ENCODE data around the gene CEMIP. TPM values are rescaled to one million over a fixed set of nuclear protein-coding genes. Genes with fewer than 3 reads are reported as not detected.

CEMIP gene
- total RNA-seq, 4 donors from 2014 or later = 0.21 to 1.4 (median 1.2) TPM; not detected in 1

DNA sequence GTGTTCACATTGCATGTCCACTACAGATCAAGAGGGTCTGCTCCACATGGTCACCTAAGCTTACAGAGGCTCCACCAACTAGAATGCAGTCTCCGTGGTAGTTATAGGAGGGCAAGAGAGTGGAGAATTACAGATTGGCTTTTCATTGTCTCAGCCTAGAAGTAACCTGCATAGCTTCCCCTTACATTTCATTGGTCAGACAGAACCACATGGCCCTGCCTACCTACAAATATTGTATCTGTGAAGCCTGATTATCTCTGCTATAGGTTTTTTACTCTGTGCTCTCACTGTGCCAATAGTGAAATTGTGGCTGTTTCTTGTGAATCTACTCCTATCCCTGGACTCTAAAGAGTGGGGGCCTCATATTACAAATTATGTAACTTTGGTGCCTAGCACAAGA, 219.1 kb downstream of the CEMIP start:
- no peak for DNase-seq (ENCODE audit: low spot score in 2 of 2)
- peak overlapping the region in 3 of 4 donors; percentile 38 to 57 (median 54) for H3K27ac ChIP-seq
- 87 to 91% methylated on average over 1 of the region's 1 CpG for WGBS, 2 donors

GRCh38 chr15:80999623-81000036, 220.5 kb downstream of the CEMIP start:
- Histone ChIP-seq H3K4me1 (peaks cover 0 to 42% (median 24%) of the 10 kb centered on the region in 4 donors), H3K27ac (peak overlapping the region in 3 of 4 donors; percentile 96 to 98 (median 97)), H3K9me3 (peaks cover 0 to 4% (median 0%) of the 10 kb centered on the region in 4 donors), H3K4me3 (peak overlapping the region in 3 of 4 donors; percentile 74 to 98 (median 94)), H3K27me3 (no peaks in the 10 kb centered on the region), H3K36me3 (peaks cover 0 to 23% (median 5%) of the 10 kb centered on the region in 3 donors)
- DNase-seq (ENCODE audit: low spot score in 2 of 2) = no peak
- TF ChIP-seq EP300 (IDR thresholded peaks at IDR 0.05) (no peak), CTCF (IDR thresholded peaks at IDR 0.05) (no peak), POLR2A (IDR thresholded peaks at IDR 0.05) (no peak)
- WGBS, 2 donors = 67 to 75% methylated on average over 13 of the region's 13 CpGs

More for the DNA sequence above, 219.1 kb downstream of the CEMIP start:
- Histone ChIP-seq H3K4me1 (peaks cover 0 to 28% (median 13%) of the 10 kb centered on the region in 4 donors), H3K27me3 (no peaks in the 10 kb centered on the region), H3K4me3 (no peak overlapping the region), H3K36me3 (peaks cover 0 to 12% (median 5%) of the 10 kb centered on the region in 3 donors), H3K9me3 (peaks cover 0 to 4% (median 0%) of the 10 kb centered on the region in 4 donors)
- TF ChIP-seq CTCF (IDR thresholded peaks at IDR 0.05) (no peak), POLR2A (IDR thresholded peaks at IDR 0.05) (no peak), EP300 (IDR thresholded peaks at IDR 0.05) (no peak)

GRCh38 chr15:81000144-81000623, 221.0 kb downstream of the CEMIP start:
- H3K27ac ChIP-seq = peak overlapping the region; percentile 95 to 98 (median 96)
- TF ChIP-seq EP300 (IDR thresholded peaks at IDR 0.05) (no peak), CTCF (IDR thresholded peaks at IDR 0.05) (no peak), POLR2A (IDR thresholded peaks at IDR 0.05) (no peak)
- peak overlapping the region; percentile 74 to 98 (median 87) for H3K4me3 ChIP-seq
- no peak for DNase-seq (ENCODE audit: low spot score in 2 of 2)
- H3K27me3 ChIP-seq = no peaks in the 10 kb centered on the region
- H3K9me3 ChIP-seq = peaks cover 0 to 4% (median 0%) of the 10 kb centered on the region in 4 donors
- H3K4me1 ChIP-seq = peaks cover 0 to 48% (median 28%) of the 10 kb centered on the region in 4 donors
- 5 to 9% methylated on average over 14 to 20 of the region's 21 CpGs for WGBS, 2 donors
- peaks cover 0 to 23% (median 5%) of the 10 kb centered on the region in 3 donors for H3K36me3 ChIP-seq

DNA sequence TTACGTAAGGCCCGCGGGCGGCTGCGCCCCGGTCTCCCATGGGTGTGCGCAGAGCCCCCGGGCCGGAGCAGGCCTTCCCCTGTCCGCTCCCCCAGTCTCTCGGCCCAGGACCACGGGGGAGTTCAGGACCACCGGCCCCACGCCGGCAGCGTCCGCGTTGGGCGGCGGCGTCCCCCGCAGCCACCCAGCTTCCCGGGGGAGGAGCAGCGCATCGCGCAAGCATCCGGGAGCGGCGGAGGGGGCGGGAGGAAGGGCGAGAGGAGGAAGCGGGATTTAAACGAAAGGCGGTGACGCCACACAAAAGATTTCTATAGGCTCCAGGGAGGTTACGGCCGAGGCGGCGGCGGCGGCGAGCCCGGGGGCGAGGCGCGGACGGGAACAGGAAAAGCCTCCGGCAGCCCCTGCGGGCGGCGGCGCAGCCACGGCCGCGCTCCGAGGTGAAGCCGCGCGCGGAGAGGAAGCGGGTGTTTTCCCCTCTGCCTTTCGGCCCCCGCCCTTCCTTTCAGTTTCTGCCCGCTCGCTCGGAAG, 221.5 kb downstream of the CEMIP start, which contains the start of gene TLNRD1:
Gene TLNRD1 (plus strand): TSS at position 300 of the 528 bp plus-strand sequence. CDS start 1,349 bp downstream, outside the sequence.
- H3K9me3 ChIP-seq = peaks cover 0 to 4% (median 0%) of the 10 kb centered on the region in 4 donors
- peaks cover 0 to 23% (median 5%) of the 10 kb centered on the region in 3 donors for H3K36me3 ChIP-seq
- 1% methylated on average over 35 to 39 of the region's 66 CpGs for WGBS, 2 donors
- TF ChIP-seq POLR2A (IDR thresholded peaks at IDR 0.05) (peak; percentile 60 to 93), CTCF (IDR thresholded peaks at IDR 0.05) (peak in 1 of 5 experiments; percentile 14), EP300 (IDR thresholded peaks at IDR 0.05) (peak; percentile 30 to 97)
- H3K4me3 ChIP-seq = peak within 1 kb of the TSS; percentile 74 to 98 (median 87)
- H3K27me3 ChIP-seq = no peaks in the 10 kb centered on the region
- peak within 1 kb of the TSS; percentile 95 to 98 (median 96) for H3K27ac ChIP-seq
- peaks cover 0 to 53% (median 31%) of the 10 kb centered on the region in 4 donors for H3K4me1 ChIP-seq
- peak; percentile 80 for DNase-seq (ENCODE audit: low spot score in 2 of 2)

Small RNAs within 50 kb of the gene (small RNA-seq; reads per million reads assigned to genes)
- gene MIR4514 = not detected
- not detected for gene MIR549A

Other genes starting within 250 kb of the CEMIP start
- 1 to 10 TPM in 3 of 4 donors, under 1 TPM in 1; 0.63 to 2.4 (median 2.0) TPM for gene ABHD17C, start 84.1 kb upstream of the CEMIP start, total RNA-seq
- 10 to 100 TPM; 21.2 to 43.8 (median 35.1) TPM for gene MESD, start 210.4 kb downstream of the CEMIP start, total RNA-seq
- gene TLNRD1, start 221.6 kb downstream of the CEMIP start, total RNA-seq = 10 to 100 TPM; 18.8 to 46.5 (median 30.0) TPM